HG03432 (cell line): ENCODE data around the gene NR2F6.

ENCODE experiments used
- ATAC-seq: cut with Tn5 transposase; IDR thresholded peaks from one replicate; pipeline ENCODE4 v1.9.1; 2021; ENCODE audit warnings: mild to moderate bottlenecking, moderate library complexity; ENCODE audit not compliant: unreplicated experiment

Gene NR2F6

GRCh38 chr19:17264641-17264979 lies 18.9 kb upstream of the NR2F6 start, which contains the start of gene USHBP1:
Gene USHBP1 (minus strand): TSS chr19:17264745. CDS start chr19:17264299, 446 bp downstream.
- ATAC-seq: no peak

- no peak for ATAC-seq
These were observed 18.3 kb upstream of the NR2F6 start for GRCh38 chr19:17263712-17264640.

- ATAC-seq: no peak
These were observed 16.8 kb upstream of the NR2F6 start for GRCh38 chr19:17262557-17262956.

GRCh38 chr19:17260842-17261325 lies 15.2 kb upstream of the NR2F6 start:
- peak; percentile 78 for ATAC-seq

DNA sequence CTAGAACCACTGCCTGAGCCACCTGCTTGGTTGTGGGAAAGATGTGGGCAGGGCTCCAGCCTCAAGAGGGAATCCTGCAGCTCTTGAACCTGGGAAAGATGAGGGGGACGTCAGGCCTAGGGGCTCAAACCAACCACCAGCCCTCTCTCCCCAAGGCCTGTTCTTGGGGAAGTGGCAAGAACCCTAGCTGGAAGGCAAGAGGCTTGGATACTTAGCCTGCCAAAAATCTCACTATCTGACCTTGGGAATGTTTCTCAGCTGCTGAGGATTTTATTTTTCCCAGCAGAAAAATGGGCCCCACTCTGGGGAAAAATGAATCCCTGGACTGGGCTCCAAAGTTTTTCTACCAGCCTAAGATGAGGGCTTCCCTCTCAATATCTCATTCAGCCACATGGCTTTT lies 14.2 kb upstream of the NR2F6 start:
- ATAC-seq: no peak

- ATAC-seq: no peak
These were observed 13.5 kb upstream of the NR2F6 start for GRCh38 chr19:17259118-17259780.

DNA sequence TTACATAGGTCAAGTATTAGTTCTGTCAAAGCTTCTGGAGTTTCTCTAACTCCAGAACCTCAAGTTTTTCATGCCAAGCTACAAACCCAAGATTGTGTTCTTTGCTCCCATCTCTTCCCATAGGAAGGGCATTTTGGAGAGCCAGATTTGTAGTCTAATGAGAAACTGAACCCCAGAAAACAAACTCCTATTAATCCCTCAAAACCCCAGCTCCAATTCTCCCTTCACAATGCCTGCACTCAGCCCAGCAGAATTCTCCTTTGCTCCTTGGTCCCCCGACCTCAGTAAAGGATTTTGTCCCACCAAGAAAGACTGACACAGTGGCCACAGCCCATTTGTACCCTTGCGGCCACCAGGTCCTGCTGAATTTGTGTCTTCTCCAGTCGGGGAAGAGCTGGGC lies 10.4 kb upstream of the NR2F6 start:
- ATAC-seq: no peak

- ATAC-seq: no peak
These were observed 9.5 kb upstream of the NR2F6 start for GRCh38 chr19:17255150-17255621.

- no peak for ATAC-seq
These were observed 8.9 kb upstream of the NR2F6 start for GRCh38 chr19:17254636-17255035.

DNA sequence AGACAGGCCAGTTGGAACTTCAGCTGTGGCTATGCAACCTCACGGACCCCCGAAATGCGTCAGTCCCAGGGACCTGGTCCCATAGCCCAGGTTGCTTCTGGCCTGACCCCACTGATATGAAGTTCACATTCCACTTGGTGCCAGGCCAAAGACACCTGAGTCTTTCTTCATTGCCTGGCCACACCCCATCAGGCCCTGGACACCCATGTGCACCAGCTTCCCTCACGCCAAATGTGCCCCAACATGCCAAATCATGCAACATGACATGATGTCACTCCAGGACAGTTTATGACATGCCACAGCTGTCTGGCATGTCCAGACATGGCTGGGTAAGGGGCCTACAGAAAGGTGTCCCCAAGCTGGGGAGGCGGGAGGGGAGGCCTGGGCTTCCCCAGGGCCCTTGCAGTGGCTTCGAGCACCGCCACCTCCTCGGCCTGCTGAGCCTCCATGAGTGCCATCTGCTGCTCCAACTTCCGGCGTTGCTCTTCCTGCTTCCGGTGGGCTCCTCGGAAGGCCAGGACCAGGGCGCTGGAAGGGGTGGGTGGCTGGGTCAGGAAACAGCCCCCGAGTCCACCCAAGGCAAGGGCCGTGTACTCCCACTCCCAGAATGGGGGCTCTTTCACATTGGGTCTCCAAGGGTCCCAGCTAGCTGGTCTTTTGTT lies 4.3 kb upstream of the NR2F6 start:
- ATAC-seq: no peak

- no peak for ATAC-seq
These were observed 2.5 kb upstream of the NR2F6 start for GRCh38 chr19:17248011-17248776.

- no peak for ATAC-seq
These were observed 1.1 kb upstream of the NR2F6 start for GRCh38 chr19:17246681-17247425.

GRCh38 chr19:17244618-17245534 lies 843 bp downstream of the NR2F6 start:
- ATAC-seq: peak; percentile 18

GRCh38 chr19:17243830-17244617 lies 1.7 kb downstream of the NR2F6 start:
- ATAC-seq: no peak

DNA sequence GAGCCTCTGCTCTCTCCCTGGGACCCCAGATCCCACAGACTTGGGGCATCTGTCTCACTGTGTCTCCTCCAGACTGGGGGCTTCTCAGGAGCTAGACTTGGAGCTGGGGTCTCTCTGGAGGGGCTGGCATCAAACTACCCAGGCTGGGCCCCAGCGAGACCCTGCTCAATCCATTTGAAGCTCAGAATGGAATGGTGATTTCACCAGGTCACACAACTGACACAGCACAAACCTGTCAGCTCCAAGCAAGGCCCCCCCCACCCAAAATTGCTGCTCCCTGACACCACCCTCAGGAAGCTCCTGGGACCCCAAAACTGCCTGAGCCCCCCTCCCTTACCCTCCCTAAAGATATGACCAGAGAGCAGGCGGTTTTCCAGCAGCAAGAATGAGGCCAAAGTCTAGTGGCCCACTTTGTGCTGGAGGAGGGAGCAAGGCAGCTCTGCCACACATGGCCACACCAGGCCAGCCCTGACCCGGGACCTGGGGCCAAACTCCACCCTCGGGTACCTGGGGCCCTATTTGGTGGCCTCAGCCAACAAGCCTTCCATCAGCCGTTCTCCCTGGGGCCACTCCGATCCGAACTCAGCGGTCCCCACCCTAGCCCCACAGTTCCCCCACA lies 2.4 kb downstream of the NR2F6 start:
- no peak for ATAC-seq

DNA sequence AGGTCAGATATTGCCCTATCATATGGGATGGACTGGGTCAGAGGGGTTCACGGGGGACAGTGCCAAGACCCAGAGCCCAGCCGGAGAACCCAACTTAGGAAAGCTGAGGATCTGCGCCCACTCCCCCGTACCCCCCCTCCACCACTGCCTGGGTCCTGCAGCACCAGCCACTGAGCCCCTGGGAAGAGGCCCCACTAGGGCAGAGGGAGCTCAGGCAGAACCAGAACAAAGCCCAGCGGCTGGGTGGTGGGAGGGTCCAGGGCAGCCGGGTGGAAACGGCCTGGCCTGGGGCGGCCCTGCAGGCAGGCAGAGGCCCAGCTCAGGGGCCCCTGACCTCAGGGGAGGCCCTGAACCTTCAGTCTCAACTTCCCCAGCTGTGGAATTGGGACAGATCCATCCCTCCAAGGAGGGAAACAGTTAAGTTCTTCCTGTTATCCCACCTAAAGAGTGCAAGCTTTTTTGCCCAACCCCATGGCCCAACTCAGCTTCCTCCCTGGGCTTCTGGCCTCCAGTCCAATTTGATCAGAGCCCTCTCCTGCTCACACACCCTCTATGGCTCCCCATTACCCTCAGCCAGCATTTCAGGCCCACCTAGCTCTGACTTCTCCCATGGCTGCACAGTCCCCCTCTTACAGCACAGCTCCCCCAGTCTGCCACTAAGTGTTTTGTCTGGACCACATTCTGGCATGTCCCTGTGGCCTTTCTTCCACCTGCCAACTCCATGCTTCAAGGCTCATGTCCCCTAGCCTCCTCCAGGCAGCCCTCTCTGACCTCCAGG lies 3.1 kb downstream of the NR2F6 start:
- no peak for ATAC-seq

DNA sequence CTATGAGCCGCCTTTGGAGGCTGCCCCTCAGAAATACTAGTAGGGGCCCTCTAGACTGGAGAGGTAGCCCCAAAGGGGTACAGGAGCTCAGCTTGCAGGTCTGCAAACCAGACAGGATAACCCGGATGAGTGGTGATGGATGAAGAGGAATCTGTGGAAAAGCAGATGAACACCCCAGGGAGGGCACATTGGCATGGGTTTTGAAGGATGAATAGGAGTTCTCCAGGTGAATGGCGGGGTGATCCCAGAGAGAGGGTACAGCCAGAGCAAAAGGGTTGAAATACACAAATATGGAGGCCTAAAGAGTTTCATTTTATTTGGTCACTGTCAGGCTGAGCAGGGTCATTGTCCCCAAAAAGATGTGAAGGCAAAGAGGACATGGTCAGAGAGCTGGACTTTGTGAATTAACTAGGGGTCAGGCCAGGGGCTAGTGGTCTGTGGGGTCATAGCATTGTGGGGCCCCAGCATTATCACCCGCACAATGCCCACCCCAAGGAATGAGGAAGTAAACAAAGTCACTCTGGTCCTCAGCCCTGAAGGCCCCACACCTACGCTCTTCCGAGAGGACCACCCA lies 4.8 kb downstream of the NR2F6 start:
- no peak for ATAC-seq
